Measurements from ENCODE around the gene CENATAC. TPM values are rescaled to one million over a fixed set of nuclear protein-coding genes. Genes with fewer than 3 reads are reported as not detected.
"Not testable (repeated sequence)": the region's sequence is repeated elsewhere in the genome, so short reads cannot be mapped to it uniquely, and the experiment has no call there.

The CENATAC gene
- total and polyA plus RNA-seq, 4 donors, result 10.3 to 138 (median 59.1) TPM

DNA sequence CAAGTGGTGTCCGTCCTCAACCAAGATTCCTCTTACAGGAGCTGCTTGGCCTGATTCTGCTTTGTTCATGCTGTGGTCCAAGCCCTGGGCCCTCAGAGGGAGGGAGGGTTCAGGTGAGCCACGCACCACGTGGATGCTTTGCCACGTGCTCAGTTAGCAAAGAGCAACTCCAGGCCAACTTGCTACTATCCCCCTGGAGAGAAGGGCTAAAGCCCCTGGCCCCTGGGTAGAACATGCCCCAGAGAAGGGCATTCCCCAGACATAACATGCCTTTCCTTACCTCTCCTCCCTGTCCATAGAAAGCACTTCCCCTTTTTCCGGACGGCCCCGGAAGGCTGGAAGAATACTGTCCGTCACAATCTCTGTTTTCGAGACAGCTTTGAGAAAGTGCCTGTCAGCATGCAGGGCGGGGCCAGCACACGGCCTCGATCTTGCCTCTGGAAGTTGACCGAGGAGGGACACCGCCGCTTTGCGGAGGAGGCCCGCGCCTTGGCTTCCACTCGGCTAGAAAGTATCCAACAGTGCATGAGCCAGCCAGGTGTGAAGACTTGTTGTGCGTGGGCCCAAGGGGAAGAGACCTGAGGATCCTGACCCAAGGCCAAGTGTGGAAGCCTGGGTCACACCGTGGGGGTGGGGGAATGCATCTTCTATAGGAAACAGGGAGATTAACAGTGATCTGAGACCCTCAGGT, 17.6 kb upstream of the CENATAC start:
- intact Hi-C loops (cut with DNase I), result no loop called here
- H3K27me3 ChIP-seq (ENCODE audit: control insufficient read depth in 1 of 2, insufficient read depth in 2 of 2, low read length in 1 of 2), result peaks cover 0 to 3% of the 10 kb centered on the region in 2 donors
- no peak overlapping the region for H3K27ac ChIP-seq (ENCODE audit: low read depth in 1 of 2, low read length in 2 of 2)
- H3K36me3 ChIP-seq (ENCODE audit: control insufficient read depth in 1 of 2, insufficient read depth in 2 of 2, low read length in 1 of 2), result no peaks in the 10 kb centered on the region
- H3K4me1 ChIP-seq (ENCODE audit: control insufficient read depth in 1 of 2, insufficient read depth in 2 of 2, low read length in 2 of 2), result no peaks in the 10 kb centered on the region
- no peaks in the 10 kb centered on the region for H3K9me3 ChIP-seq (ENCODE audit: control insufficient read depth, low read length)
- no peak overlapping the region for H3K4me3 ChIP-seq (ENCODE audit: low read length in 2 of 2)
- ATAC-seq (ENCODE audit: low FRiP score) (peak; percentile 46), DNase-seq (peak in 1 of 2 donors; percentile 76)
- 32 to 39% methylated on average over 21 of the region's 21 CpGs for WGBS, 2 donors

GRCh38 chr11:118984337-118984736, 13.6 kb upstream of the CENATAC start:
- DNase-seq; intact Hi-C loops (cut with DNase I); H3K27me3 ChIP-seq (ENCODE audit: control insufficient read depth in 1 of 2, insufficient read depth in 2 of 2, low read length in 1 of 2); H3K9me3 ChIP-seq (ENCODE audit: control insufficient read depth, low read length); H3K4me3 ChIP-seq (ENCODE audit: low read length in 2 of 2); H3K36me3 ChIP-seq (ENCODE audit: control insufficient read depth in 1 of 2, insufficient read depth in 2 of 2, low read length in 1 of 2); ATAC-seq (ENCODE audit: low FRiP score); H3K27ac ChIP-seq (ENCODE audit: low read depth in 1 of 2, low read length in 2 of 2); H3K4me1 ChIP-seq (ENCODE audit: control insufficient read depth in 1 of 2, insufficient read depth in 2 of 2, low read length in 2 of 2): not testable (repeated sequence)
- WGBS, 2 donors, result 38 to 54% methylated on average over 8 of the region's 8 CpGs

DNA sequence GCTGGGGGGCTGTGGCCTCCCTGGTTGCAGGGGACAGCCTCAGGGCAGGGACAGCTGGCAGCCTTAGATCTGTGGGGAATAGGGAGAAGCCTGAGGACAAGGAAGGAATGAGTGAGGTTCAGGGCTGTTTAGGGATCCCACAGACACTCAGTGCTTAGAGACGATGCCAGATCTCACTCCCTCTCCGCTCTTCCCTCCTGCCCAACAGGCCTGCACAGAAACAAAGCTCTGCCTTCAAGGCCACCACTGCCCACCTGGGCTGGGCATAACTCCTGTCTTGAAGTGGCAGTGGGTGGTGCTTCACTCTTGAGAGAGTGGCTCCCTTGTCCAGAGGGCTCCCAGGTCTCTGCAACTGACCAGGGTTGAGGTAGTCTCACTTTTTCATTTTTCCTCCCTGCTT, 13.1 kb upstream of the CENATAC start:
- 76 to 83% methylated on average over 2 of the region's 2 CpGs for WGBS, 2 donors
- intact Hi-C loops (cut with DNase I), result no loop called here
- no peaks in the 10 kb centered on the region for H3K4me1 ChIP-seq (ENCODE audit: control insufficient read depth in 1 of 2, insufficient read depth in 2 of 2, low read length in 2 of 2)
- H3K9me3 ChIP-seq (ENCODE audit: control insufficient read depth, low read length), result no peaks in the 10 kb centered on the region
- DNase-seq, result no peak
- ATAC-seq (ENCODE audit: low FRiP score), result no peak
- H3K27me3 ChIP-seq (ENCODE audit: control insufficient read depth in 1 of 2, insufficient read depth in 2 of 2, low read length in 1 of 2), result no peaks in the 10 kb centered on the region
- no peak overlapping the region for H3K4me3 ChIP-seq (ENCODE audit: low read length in 2 of 2)
- no peak overlapping the region for H3K27ac ChIP-seq (ENCODE audit: low read depth in 1 of 2, low read length in 2 of 2)
- H3K36me3 ChIP-seq (ENCODE audit: control insufficient read depth in 1 of 2, insufficient read depth in 2 of 2, low read length in 1 of 2), result no peaks in the 10 kb centered on the region

- 92 to 93% methylated on average over 5 of the region's 5 CpGs for WGBS, 2 donors
Measured at GRCh38 chr11:118988280-118988679, 9.7 kb upstream of the CENATAC start.

DNA sequence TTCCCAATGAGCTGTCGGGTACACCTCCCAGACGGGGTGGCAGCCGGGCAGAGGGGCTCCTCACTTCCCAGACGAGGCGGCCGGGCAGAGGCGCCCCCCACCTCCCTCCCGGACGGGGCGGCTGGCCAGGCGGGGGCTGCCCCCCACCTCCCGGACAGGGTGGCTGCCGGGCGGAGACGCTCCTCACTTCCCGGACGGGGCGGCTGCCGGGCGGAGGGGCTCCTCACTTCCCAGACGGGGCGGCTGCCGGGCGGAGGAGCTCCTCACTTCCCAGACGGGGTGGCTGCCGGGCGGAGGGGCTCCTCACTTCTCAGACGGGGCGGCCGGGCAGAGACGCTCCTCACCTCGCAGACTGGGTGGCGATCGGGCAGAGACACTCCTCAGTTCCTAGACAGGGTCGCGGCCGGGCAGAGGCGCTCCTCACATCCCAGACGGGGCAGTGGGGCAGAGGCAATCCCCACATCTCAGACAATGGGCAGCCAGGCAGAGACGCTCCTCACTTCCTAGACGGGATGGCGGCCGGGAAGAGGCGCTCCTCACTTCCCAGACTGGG, 6.4 kb upstream of the CENATAC start:
- H3K4me3 ChIP-seq (ENCODE audit: low read length in 2 of 2); DNase-seq; H3K4me1 ChIP-seq (ENCODE audit: control insufficient read depth in 1 of 2, insufficient read depth in 2 of 2, low read length in 2 of 2); H3K27ac ChIP-seq (ENCODE audit: low read depth in 1 of 2, low read length in 2 of 2); intact Hi-C loops (cut with DNase I); ATAC-seq (ENCODE audit: low FRiP score); H3K36me3 ChIP-seq (ENCODE audit: control insufficient read depth in 1 of 2, insufficient read depth in 2 of 2, low read length in 1 of 2); H3K27me3 ChIP-seq (ENCODE audit: control insufficient read depth in 1 of 2, insufficient read depth in 2 of 2, low read length in 1 of 2); H3K9me3 ChIP-seq (ENCODE audit: control insufficient read depth, low read length): not testable (repeated sequence)
- WGBS, 2 donors, result 93% methylated on average over 25 to 44 of the region's 44 CpGs

More at GRCh38 chr11:118988280-118988679, 9.7 kb upstream of the CENATAC start:
- no peak overlapping the region for H3K27ac ChIP-seq (ENCODE audit: low read depth in 1 of 2, low read length in 2 of 2)
- no peaks in the 10 kb centered on the region for H3K4me1 ChIP-seq (ENCODE audit: control insufficient read depth in 1 of 2, insufficient read depth in 2 of 2, low read length in 2 of 2)
- no peak for DNase-seq
- no peaks in the 10 kb centered on the region for H3K36me3 ChIP-seq (ENCODE audit: control insufficient read depth in 1 of 2, insufficient read depth in 2 of 2, low read length in 1 of 2)
- intact Hi-C loops (cut with DNase I), result no loop called here
- no peak for ATAC-seq (ENCODE audit: low FRiP score)
- no peaks in the 10 kb centered on the region for H3K27me3 ChIP-seq (ENCODE audit: control insufficient read depth in 1 of 2, insufficient read depth in 2 of 2, low read length in 1 of 2)
- H3K4me3 ChIP-seq (ENCODE audit: low read length in 2 of 2), result no peak overlapping the region
- H3K9me3 ChIP-seq (ENCODE audit: control insufficient read depth, low read length), result no peaks in the 10 kb centered on the region

- peaks cover 0 to 1% of the 10 kb centered on the region in 2 donors for H3K36me3 ChIP-seq (ENCODE audit: control insufficient read depth in 1 of 2, insufficient read depth in 2 of 2, low read length in 1 of 2)
- H3K9me3 ChIP-seq (ENCODE audit: control insufficient read depth, low read length), result no peaks in the 10 kb centered on the region
- H3K27me3 ChIP-seq (ENCODE audit: control insufficient read depth in 1 of 2, insufficient read depth in 2 of 2, low read length in 1 of 2), result no peaks in the 10 kb centered on the region
- H3K27ac ChIP-seq (ENCODE audit: low read depth in 1 of 2, low read length in 2 of 2), result peak overlapping the region in 1 of 2 donors; percentile 43
- 17 to 19% methylated on average over 22 of the region's 22 CpGs for WGBS, 2 donors
- DNase-seq, result no peak
- ATAC-seq (ENCODE audit: low FRiP score), result peak; percentile 12
- H3K4me3 ChIP-seq (ENCODE audit: low read length in 2 of 2), result peak overlapping the region; percentile 53 to 68
- intact Hi-C loops (cut with DNase I), result no loop called here
- H3K4me1 ChIP-seq (ENCODE audit: control insufficient read depth in 1 of 2, insufficient read depth in 2 of 2, low read length in 2 of 2), result no peaks in the 10 kb centered on the region
Measured at GRCh38 chr11:118996926-118997626, 862 bp upstream of the CENATAC start.

GRCh38 chr11:118998388-118998717, 415 bp downstream of the CENATAC start:
- ATAC-seq (ENCODE audit: low FRiP score), result peak; percentile 42
- WGBS, 2 donors, result 1% methylated on average over 19 of the region's 19 CpGs
- no peaks in the 10 kb centered on the region for H3K9me3 ChIP-seq (ENCODE audit: control insufficient read depth, low read length)
- H3K4me3 ChIP-seq (ENCODE audit: low read length in 2 of 2), result peak overlapping the region; percentile 59 to 68
- intact Hi-C loops (cut with DNase I), result loop anchor here in 1 of 2 donors (2.0 kb wide), 1 partner anchor 20 kb away; the partner anchor contains the start of genes RPS25 and TRAPPC4
- H3K27ac ChIP-seq (ENCODE audit: low read depth in 1 of 2, low read length in 2 of 2), result peak overlapping the region; percentile 30 to 89
- no peaks in the 10 kb centered on the region for H3K4me1 ChIP-seq (ENCODE audit: control insufficient read depth in 1 of 2, insufficient read depth in 2 of 2, low read length in 2 of 2)
- peaks cover 0 to 1% of the 10 kb centered on the region in 2 donors for H3K36me3 ChIP-seq (ENCODE audit: control insufficient read depth in 1 of 2, insufficient read depth in 2 of 2, low read length in 1 of 2)
- DNase-seq, result no peak
- H3K27me3 ChIP-seq (ENCODE audit: control insufficient read depth in 1 of 2, insufficient read depth in 2 of 2, low read length in 1 of 2), result no peaks in the 10 kb centered on the region

DNA sequence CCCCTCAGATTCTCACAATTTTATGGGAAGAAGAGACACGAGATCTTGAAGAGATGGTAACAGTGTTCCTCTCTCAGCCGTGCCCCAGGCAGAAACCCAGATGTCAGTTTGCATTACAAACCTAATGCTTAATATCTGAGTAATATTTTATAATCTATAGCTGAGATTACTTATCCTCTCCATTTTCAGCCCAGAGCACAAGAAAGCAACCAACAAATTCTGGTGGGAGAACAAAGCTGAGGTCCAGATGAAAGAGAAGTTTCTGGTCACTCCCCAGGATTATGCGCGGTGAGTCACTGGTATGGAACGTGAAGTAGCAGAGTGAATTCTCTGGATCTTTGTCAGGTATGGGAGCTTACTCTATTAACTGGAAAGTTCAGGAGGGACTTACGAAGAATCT, 884 bp downstream of the CENATAC start:
- DNase-seq, result no peak
- peaks cover 0 to 1% of the 10 kb centered on the region in 2 donors for H3K36me3 ChIP-seq (ENCODE audit: control insufficient read depth in 1 of 2, insufficient read depth in 2 of 2, low read length in 1 of 2)
- H3K27ac ChIP-seq (ENCODE audit: low read depth in 1 of 2, low read length in 2 of 2), result peak overlapping the region in 1 of 2 donors; percentile 89
- 36 to 38% methylated on average over 6 of the region's 6 CpGs for WGBS, 2 donors
- intact Hi-C loops (cut with DNase I), result loop anchor here in 1 of 2 donors (2.0 kb wide), 1 partner anchor 20 kb away; the partner anchor contains the start of genes RPS25 and TRAPPC4
- H3K9me3 ChIP-seq (ENCODE audit: control insufficient read depth, low read length), result no peaks in the 10 kb centered on the region
- H3K4me3 ChIP-seq (ENCODE audit: low read length in 2 of 2), result peak overlapping the region in 1 of 2 donors; percentile 68
- no peaks in the 10 kb centered on the region for H3K4me1 ChIP-seq (ENCODE audit: control insufficient read depth in 1 of 2, insufficient read depth in 2 of 2, low read length in 2 of 2)
- no peak for ATAC-seq (ENCODE audit: low FRiP score)
- H3K27me3 ChIP-seq (ENCODE audit: control insufficient read depth in 1 of 2, insufficient read depth in 2 of 2, low read length in 1 of 2), result no peaks in the 10 kb centered on the region
